HG03342 (cell line): Measurements from ENCODE around the gene PLA2G4A.
A peak's percentile ranks its signal among the peaks of the same experiment; 100 is the strongest.
"Not testable (repeated sequence)": the region's sequence is repeated elsewhere in the genome, so short reads cannot be mapped to it uniquely, and the experiment has no call there.

Source experiments
- ATAC-seq: cut with Tn5 transposase; IDR thresholded peaks from one replicate; pipeline ENCODE4 v1.9.1; 2021; ENCODE audit warnings: mild to moderate bottlenecking, moderate library complexity; ENCODE audit not compliant: unreplicated experiment

The PLA2G4A gene

GRCh38 chr1:186917106-186917786, 88.5 kb downstream of the PLA2G4A start:
- not testable (repeated sequence) for ATAC-seq

DNA sequence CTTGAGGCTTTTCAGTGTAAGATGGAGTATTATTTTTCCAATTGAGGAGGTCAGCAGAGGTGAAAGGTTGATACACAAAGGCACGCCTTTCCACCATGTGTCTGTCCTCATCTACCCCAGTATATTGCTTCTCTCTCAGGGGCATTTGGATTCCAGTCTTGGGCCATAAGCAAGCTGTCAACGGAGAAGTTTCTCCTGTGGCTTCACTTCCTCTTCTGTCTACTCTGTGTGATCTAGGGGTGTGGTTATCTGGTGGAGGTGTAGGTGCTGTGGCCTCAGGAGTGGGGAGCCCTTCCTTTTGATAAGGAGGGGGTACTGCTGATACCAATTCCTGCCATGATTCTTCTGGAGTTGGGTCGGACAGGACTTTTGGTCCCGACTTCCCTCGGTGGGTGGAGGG, 92.6 kb downstream of the PLA2G4A start:
- ATAC-seq = peak; percentile 73

- ATAC-seq = not testable (repeated sequence)
Measured at GRCh38 chr1:186922814-186923213, 94.1 kb downstream of the PLA2G4A start.

GRCh38 chr1:186923486-186923885, 94.7 kb downstream of the PLA2G4A start:
- no peak for ATAC-seq

DNA sequence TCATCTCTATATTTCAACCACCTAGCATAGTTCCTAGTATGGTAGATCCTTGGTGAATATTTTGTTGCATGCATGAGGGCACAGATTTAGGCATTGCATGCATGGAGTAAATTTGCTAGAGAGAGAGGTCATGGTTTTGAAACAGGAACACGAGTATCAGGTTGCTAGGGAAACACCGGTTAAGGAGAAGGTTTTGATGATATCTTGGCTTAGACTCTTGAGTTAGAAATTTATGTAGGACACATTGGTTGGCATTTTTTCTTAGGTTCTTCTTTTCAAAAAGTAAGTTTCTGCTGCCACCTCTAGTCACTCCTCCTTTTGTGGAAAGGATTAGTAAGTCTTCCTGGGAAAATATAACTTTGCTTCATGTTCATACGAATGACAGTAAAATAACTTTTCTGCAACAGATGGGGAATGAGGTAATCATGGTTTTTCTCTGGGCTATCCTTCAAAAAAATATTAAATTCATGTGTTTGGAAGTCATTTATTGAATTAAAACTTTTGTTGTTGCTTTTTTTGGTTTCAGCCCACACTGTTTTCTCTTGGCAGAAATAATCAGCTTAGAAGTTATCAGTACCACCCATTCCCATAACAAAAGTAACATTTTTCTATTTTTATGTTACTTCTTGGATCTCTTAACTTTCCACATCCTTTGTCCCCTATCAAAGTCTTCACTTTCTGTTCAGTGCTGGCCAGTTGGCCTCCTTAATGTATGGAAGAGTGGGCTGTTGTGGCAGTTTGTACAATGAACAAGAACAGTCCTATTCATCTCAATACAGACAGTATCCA, 97.3 kb downstream of the PLA2G4A start:
- ATAC-seq = no peak

GRCh38 chr1:186927884-186928283, 99.1 kb downstream of the PLA2G4A start:
- ATAC-seq = no peak

GRCh38 chr1:186930238-186930637, 101.5 kb downstream of the PLA2G4A start:
- ATAC-seq = no peak

- no peak for ATAC-seq
Measured at GRCh38 chr1:186937016-186937670, 108.4 kb downstream of the PLA2G4A start.

- ATAC-seq = no peak
Measured at GRCh38 chr1:186943891-186944686, 115.3 kb downstream of the PLA2G4A start.

- no peak for ATAC-seq
Measured at GRCh38 chr1:186945146-186945545, 116.4 kb downstream of the PLA2G4A start.

DNA sequence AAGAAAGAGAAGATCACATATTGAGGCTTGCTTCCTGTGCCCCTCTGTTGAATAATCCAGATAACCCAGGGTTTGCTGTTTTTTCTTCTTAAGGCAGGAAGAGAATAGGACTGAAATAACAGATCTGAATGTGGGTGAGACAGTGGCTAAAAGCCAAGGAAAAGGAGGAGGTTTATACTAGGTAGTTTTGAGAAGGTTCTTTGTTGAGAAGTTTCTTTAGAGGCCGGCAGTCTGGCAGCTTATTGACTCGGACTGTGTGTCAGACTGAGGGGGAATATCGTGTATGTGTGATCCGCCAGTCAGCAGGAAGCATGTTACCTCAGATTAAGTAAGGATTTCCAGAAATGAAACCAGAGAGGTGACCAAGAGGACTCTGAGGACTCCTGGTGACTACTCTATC, 119.8 kb downstream of the PLA2G4A start:
- no peak for ATAC-seq

GRCh38 chr1:186949173-186949572, 120.4 kb downstream of the PLA2G4A start:
- no peak for ATAC-seq

GRCh38 chr1:186950547-186950946, 121.8 kb downstream of the PLA2G4A start:
- ATAC-seq = no peak

DNA sequence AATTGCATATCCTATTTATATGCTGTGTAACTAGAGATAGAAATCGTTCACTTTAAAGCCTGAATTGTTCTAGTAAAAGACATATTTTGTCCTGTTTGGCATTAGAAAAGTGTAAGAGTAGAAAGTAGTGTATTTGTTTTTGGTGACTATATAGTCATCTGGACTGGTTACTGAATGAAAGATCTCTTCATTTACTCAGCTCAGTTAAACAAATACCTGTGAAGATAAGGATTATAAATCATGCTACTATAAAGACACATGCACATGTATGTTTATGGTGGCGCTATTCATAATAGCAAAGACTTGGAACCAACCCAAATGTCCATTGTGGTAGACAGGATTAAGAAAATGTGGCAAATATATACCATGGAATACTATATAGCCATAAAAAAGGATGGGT, 125.1 kb downstream of the PLA2G4A start:
- ATAC-seq = no peak

GRCh38 chr1:186957314-186957713, 128.6 kb downstream of the PLA2G4A start:
- no peak for ATAC-seq

DNA sequence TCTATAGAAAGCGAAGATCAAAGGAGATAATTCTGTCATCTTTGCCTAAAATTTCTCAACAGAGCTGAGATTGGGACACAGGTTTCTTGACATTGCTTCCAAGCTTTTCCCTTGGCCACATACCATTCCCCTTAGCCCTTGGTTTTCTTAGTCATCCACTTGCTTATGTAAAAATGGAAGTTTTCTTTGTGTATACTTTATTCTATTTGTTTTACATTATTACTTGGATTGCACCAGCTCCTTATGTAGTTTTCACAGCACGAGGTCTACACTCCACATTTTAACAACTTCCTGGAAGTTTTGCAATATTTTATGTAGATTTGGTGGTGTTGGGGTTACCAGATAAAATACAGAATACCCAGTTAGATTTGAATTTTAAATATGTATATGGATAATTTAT, 129.8 kb downstream of the PLA2G4A start:
- no peak for ATAC-seq

- no peak for ATAC-seq
Measured at GRCh38 chr1:186960861-186961260, 132.1 kb downstream of the PLA2G4A start.

- no peak for ATAC-seq
Measured at GRCh38 chr1:186965847-186966246, 137.1 kb downstream of the PLA2G4A start.

DNA sequence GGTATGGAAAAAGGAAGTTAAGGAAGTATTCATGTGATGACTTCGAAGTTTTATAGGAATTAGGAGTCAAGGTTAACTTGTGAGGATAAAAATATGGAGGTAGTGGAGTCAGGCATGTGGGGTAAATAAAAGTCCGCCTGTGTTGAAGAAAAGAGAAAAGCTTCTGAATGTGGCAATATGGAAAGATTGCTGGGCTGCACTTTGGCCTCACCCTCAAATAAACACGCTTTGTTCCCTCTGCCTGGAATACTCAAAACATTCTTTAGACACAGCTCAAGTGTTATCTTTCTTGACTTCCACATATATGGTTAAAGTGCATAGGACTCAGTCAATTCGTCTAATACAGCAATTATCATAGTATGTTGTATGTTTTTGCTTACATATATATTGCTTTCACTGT, 137.7 kb downstream of the PLA2G4A start:
- ATAC-seq = no peak

DNA sequence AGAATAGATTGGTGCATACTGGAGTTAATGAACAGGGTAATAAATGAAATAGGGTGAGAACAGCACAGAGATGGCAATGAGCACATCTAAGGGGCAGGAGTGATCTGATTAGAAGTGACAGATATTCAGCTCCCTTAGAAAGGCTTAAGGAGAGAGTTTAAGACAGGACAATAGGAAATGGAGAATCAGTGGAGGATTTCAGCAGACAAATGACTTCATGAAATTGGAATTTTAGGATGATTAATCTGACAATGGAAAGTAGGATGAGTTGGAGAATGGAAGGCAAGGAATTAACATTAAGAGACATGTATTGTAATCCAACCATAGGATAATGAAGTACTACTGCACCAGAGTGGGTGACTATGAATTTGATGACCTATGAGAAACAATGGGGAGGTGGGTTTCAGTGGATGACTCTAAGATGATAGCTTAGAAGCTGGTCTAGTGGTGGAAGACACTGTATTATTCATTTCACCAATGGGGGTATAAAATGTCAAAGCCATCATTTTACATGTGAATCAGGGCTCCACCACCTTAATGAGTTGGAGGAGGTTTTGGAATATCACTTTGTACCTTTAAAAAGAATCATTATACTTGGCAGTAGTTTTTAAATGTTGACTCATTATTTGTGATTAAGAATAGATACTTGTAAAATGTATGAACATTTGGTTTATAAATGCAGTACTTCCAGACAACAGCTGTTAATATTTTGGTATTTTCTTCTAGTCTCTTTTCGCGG, 139.1 kb downstream of the PLA2G4A start:
- ATAC-seq = no peak
